IMR-90 (cell line): ENCODE data around the gene ZPBP2. TPM values are rescaled to one million over a fixed set of nuclear protein-coding genes. Genes with fewer than 3 reads are reported as not detected.

Experiments used
- ATAC-seq: fragments of 200-7000 bp; cut with Tn5 transposase; 2 replicates; pipeline ENCODE4 v1.9.1; 2020; ENCODE audit warnings: low read depth, mild to moderate bottlenecking, moderate library complexity
- BruUV-seq: library from RNA; stranded (reverse); fragments of 400-500 nt; replicated peaks from 2 replicates; lab custom pipeline; 2021; lab: Mats Ljungman, UMichigan
- CTCF ChIA-PET: fragments of 300-600 bp; formaldehyde crosslinking; extraction: SDS; loops from one replicate; lab custom pipeline; 2021; ENCODE audit warnings: antibody characterized with exemption; lab: Yijun Ruan, JAX
- POLR2A ChIA-PET: fragments of 300-600 bp; sonication (Branson Sonifier 250); formaldehyde crosslinking; loops from one replicate; lab custom pipeline; 2022; ENCODE audit warnings: antibody characterized with exemption; ENCODE audit not compliant: unreplicated experiment; lab: Charles Lee
- DNase-seq: peaks from one replicate; pipeline ENCODE4 v3.0.0; 2013
- H2AFZ ChIP-seq: replicated peaks from 2 replicates; pipeline ENCODE3; 2013; ENCODE audit warnings: low read length, mild to moderate bottlenecking; ENCODE audit not compliant: poor library complexity
- H2AK5ac ChIP-seq: 2 replicates; pipeline ENCODE4 v1.6.1; 2013; ENCODE audit warnings: low read depth, low read length, inconsistent platforms
- H2AK9ac ChIP-seq: replicated peaks from 2 replicates; pipeline ENCODE3; 2013; ENCODE audit warnings: mild to moderate bottlenecking, low read depth, low read length, moderate library complexity; ENCODE audit not compliant: poor library complexity
- H2BK120ac ChIP-seq: 2 replicates; pipeline ENCODE4 v1.6.1; 2013; ENCODE audit warnings: low read depth, low read length, inconsistent platforms
- H2BK15ac ChIP-seq: 3 replicates; pipeline ENCODE4 v1.6.1; 2013; ENCODE audit warnings: low read depth, low read length, inconsistent platforms
- H2BK20ac ChIP-seq: 2 replicates; pipeline ENCODE4 v1.6.1; 2013; ENCODE audit warnings: low read depth, mild to moderate bottlenecking, inconsistent platforms, low read length, moderate library complexity
- H2BK5ac ChIP-seq: 2 replicates; pipeline ENCODE4 v1.6.1; 2013; ENCODE audit warnings: mild to moderate bottlenecking, low read depth, low read length, inconsistent platforms; ENCODE audit not compliant: poor library complexity, severe bottlenecking
- H3K14ac ChIP-seq: replicated peaks from 2 replicates; pipeline ENCODE4 v1.6.1; 2013; ENCODE audit warnings: low read depth, low read length, inconsistent platforms
- H3K18ac ChIP-seq: 2 replicates; pipeline ENCODE4 v1.6.1; 2013; ENCODE audit warnings: low read depth, low read length, control low read depth
- H3K23ac ChIP-seq: 2 replicates; pipeline ENCODE4 v1.6.1; 2013; ENCODE audit warnings: low read depth, low read length, inconsistent platforms
- H3K27ac ChIP-seq: 2 replicates; pipeline ENCODE4 v1.5.1; 2013; ENCODE audit warnings: mild to moderate bottlenecking, control low read depth, low read length; ENCODE audit not compliant: insufficient read depth
- H3K27me3 ChIP-seq: 2 replicates; pipeline ENCODE4 v1.6.1; 2013; ENCODE audit warnings: low read length; ENCODE audit not compliant: control insufficient read depth, insufficient read depth
- H3K36me3 ChIP-seq: 2 replicates; pipeline ENCODE4 v1.6.1; 2013; ENCODE audit warnings: low read length, mixed read lengths; ENCODE audit not compliant: control insufficient read depth, insufficient read depth
- H3K4ac ChIP-seq: 2 replicates; pipeline ENCODE4 v1.6.1; 2013; ENCODE audit warnings: low read depth, low read length, inconsistent platforms
- H3K4me1 ChIP-seq: 2 replicates; pipeline ENCODE4 v1.6.1; 2013; ENCODE audit warnings: low read length, mixed read lengths; ENCODE audit not compliant: control insufficient read depth, insufficient read depth
- H3K4me2 ChIP-seq: 2 replicates; pipeline ENCODE4 v1.6.1; 2013; ENCODE audit warnings: low read depth, mild to moderate bottlenecking, control low read depth, low read length, moderate library complexity
- H3K4me3 ChIP-seq: 2 replicates; pipeline ENCODE4 v1.5.1; 2013; ENCODE audit warnings: low read depth, mild to moderate bottlenecking, control low read depth, low read length, moderate library complexity; ENCODE audit not compliant: insufficient read depth
- H3K56ac ChIP-seq: 2 replicates; pipeline ENCODE4 v1.6.1; 2013; ENCODE audit warnings: low read length, inconsistent platforms; ENCODE audit not compliant: insufficient read depth; ENCODE audit errors: extremely low read depth
- H3K79me1 ChIP-seq, 2 experiments: 2 replicates each; pipeline ENCODE4 v1.6.1; 2013; ENCODE audit warnings: low read length in 2 of 2, inconsistent platforms in 1 of 2, low read depth in 1 of 2
- H3K9ac ChIP-seq: 2 replicates; pipeline ENCODE4 v1.6.1; 2013; ENCODE audit warnings: low read depth, low read length, control low read depth
- H3K9me1 ChIP-seq: 2 replicates; pipeline ENCODE4 v1.6.1; 2013; ENCODE audit warnings: low read length, inconsistent platforms; ENCODE audit not compliant: insufficient read depth
- H3K9me3 ChIP-seq: 2 replicates; pipeline ENCODE4 v1.6.1; 2013; ENCODE audit warnings: low read length; ENCODE audit not compliant: control insufficient read depth, insufficient read depth
- H4K20me1 ChIP-seq: 2 replicates; pipeline ENCODE4 v1.6.1; 2013; ENCODE audit warnings: low read length, inconsistent platforms; ENCODE audit not compliant: insufficient read depth
- H4K5ac ChIP-seq: 2 replicates; pipeline ENCODE4 v1.6.1; 2013; ENCODE audit warnings: mild to moderate bottlenecking, low read depth, low read length, control low read depth
- H4K8ac ChIP-seq, 2 experiments: 2 replicates each; pipeline ENCODE4 v1.6.1; 2013; ENCODE audit warnings: low read depth in 2 of 2, low read length in 2 of 2, control low read depth in 1 of 2, inconsistent platforms in 1 of 2
- H4K91ac ChIP-seq: 2 replicates; pipeline ENCODE4 v1.6.1; 2013; ENCODE audit warnings: low read depth, low read length, inconsistent platforms; ENCODE audit not compliant: insufficient read depth
- BHLHE40 ChIP-seq: fragments of 150-350 bp; IDR thresholded peaks from 2 replicates; pipeline ENCODE4 v1.6.1; 2016; ENCODE audit warnings: mild to moderate bottlenecking, low read depth, low read length
- CEBPB ChIP-seq: IDR thresholded peaks from 2 replicates; pipeline ENCODE4 v1.6.1; 2012; ENCODE audit warnings: low read depth, low read length, improper control_type of control experiment
- CHD1 ChIP-seq: IDR thresholded peaks from 2 replicates; pipeline ENCODE4 v1.6.1; 2012; ENCODE audit warnings: low read depth, low read length, improper control_type of control experiment
- FOS ChIP-seq: fragments of 150-350 bp; IDR thresholded peaks from 2 replicates; pipeline ENCODE4 v1.6.1; 2016; ENCODE audit warnings: low read depth, low read length
- MAFK ChIP-seq: IDR thresholded peaks from 2 replicates; pipeline ENCODE4 v1.6.1; 2012; ENCODE audit warnings: low read depth, low read length, improper control_type of control experiment
- MAZ ChIP-seq: IDR thresholded peaks from 2 replicates; pipeline ENCODE4 v1.6.1; 2012; ENCODE audit warnings: low read depth, mild to moderate bottlenecking, low read length, improper control_type of control experiment, moderate library complexity, borderline replicate concordance
- MXI1 ChIP-seq: IDR thresholded peaks from 2 replicates; pipeline ENCODE4 v1.6.1; 2012; ENCODE audit warnings: low read depth, mild to moderate bottlenecking, low read length, moderate library complexity, borderline replicate concordance
- POLR2A ChIP-seq: IDR thresholded peaks from 2 replicates; pipeline ENCODE4 v1.6.1; 2012; ENCODE audit warnings: mild to moderate bottlenecking, low read depth, low read length
- RAD21 ChIP-seq: IDR thresholded peaks from 2 replicates; pipeline ENCODE4 v1.6.1; 2012; ENCODE audit warnings: low read length, improper control_type of control experiment
- RCOR1 ChIP-seq: IDR thresholded peaks from 2 replicates; pipeline ENCODE4 v1.6.1; 2012; ENCODE audit warnings: mild to moderate bottlenecking, low read length, improper control_type of control experiment; ENCODE audit not compliant: insufficient replicate concordance
- RFX5 ChIP-seq: IDR thresholded peaks from 2 replicates; pipeline ENCODE4 v1.8.0; 2012; ENCODE audit warnings: low read depth, mild to moderate bottlenecking, low read length, moderate library complexity
- SMC3 ChIP-seq: fragments of 150-350 bp; IDR thresholded peaks from 2 replicates; pipeline ENCODE4 v1.6.1; 2016; ENCODE audit warnings: low read depth, mild to moderate bottlenecking, antibody characterized with exemption, low read length, moderate library complexity
- WGBS, 2 experiments: methylation state at CpG; one replicate each; pipeline versions ENCODE4 v1.1.5 to v1.1.7; 2013; ENCODE audit warnings: missing lambda C conversion rate in 2 of 2; ENCODE audit not compliant: insufficient read length in 1 of 2; ENCODE audit errors: extremely low coverage in 2 of 2; 5-methylcytosine and 5-hydroxymethylcytosine counted together
- dilution Hi-C: fragments of 300-500 bp; cut with HindIII; formaldehyde crosslinking; loops from one replicate; pipeline ENCODE4 v1.14.3; 2018; ENCODE audit warnings: low sequenced_read_pairs; ENCODE audit not compliant: unreplicated experiment
- in situ Hi-C: fragments of 300-500 bp; cut with MboI; formaldehyde crosslinking; loops from 3 replicates; pipeline ENCODE4 v1.14.3; 2019; ENCODE audit warnings: low sequenced_read_pairs, inconsistent platforms, mixed read lengths
- intact Hi-C: fragments of 100-400 bp; cut with micrococcal nuclease; formaldehyde crosslinking; loops from 2 replicates; pipeline ENCODE4 v1.10.0; 2022
- polyA plus RNA-seq, 3 experiments: library from polyadenylated mRNA; depleted of rRNA; stranded (reverse); fragments of >200 nt; gene quantifications; 2 replicates each; pipeline ENCODE4 v1.2.3, GENCODE V29; 2012; ENCODE audit warnings: low replicate concordance in 1 of 3
- total RNA-seq: library from RNA; depleted of rRNA; stranded (reverse); fragments of >200 nt; gene quantifications from 2 replicates; pipeline ENCODE4 v1.2.3, GENCODE V29; 2012

Gene ZPBP2
- total and polyA plus RNA-seq, 2 of the 4 experiments (the other 2 are of a cell fraction), result not detected

DNA sequence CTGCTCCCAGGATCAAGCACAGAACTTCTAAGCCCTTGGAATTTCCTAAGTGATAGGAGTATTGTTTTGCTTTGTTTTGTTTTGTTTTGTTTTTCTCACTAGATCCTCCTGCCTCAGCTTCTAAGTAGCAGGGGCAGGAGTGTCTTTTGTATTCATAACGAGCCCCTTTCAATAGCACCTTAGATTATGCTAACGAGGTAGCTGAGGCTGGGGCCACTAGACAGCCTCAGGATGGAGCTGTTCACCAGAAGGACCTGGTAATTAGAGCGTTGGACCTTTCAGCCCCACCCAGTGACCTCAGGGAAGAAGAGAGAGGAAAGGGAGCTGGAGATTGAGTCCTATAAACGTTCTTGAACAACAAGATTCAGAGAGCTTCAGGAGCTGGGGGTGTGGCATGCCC lies 47.5 kb upstream of the ZPBP2 start:
- no peak for TF ChIP-seq MAZ
- no peak for TF ChIP-seq MXI1
- no peak for TF ChIP-seq CHD1
- TF ChIP-seq FOS, result no peak
- no peak for TF ChIP-seq RAD21
- no peak for TF ChIP-seq BHLHE40
- TF ChIP-seq RFX5, result no peak
- TF ChIP-seq POLR2A, result no peak
- TF ChIP-seq SMC3, result no peak
- no peak for TF ChIP-seq MAFK
- no peak for TF ChIP-seq CEBPB
- TF ChIP-seq RCOR1, result no peak
- WGBS, 2 experiments, result 20% methylated on average over 1 of the region's 4 CpGs; no CpG with 5 or more reads in 1 of the 2 experiments
- H2BK5ac ChIP-seq, result no peak overlapping the region

More for the DNA sequence above, 47.5 kb upstream of the ZPBP2 start:
- Histone ChIP-seq H3K9me3 (peaks cover 7% of the 10 kb centered on the region), H3K27me3 (peaks cover 14% of the 10 kb centered on the region), H2BK120ac (no peak overlapping the region), H4K5ac (no peak overlapping the region), H3K18ac (no peak overlapping the region), H4K8ac (no peak overlapping the region), H3K36me3 (no peaks in the 10 kb centered on the region), H4K91ac (no peak overlapping the region), H2AFZ (no peak overlapping the region), H3K4me1 (no peaks in the 10 kb centered on the region), H4K20me1 (no peaks in the 10 kb centered on the region), H3K9me1 (no peaks in the 10 kb centered on the region), H2AK9ac (no peak overlapping the region), H2BK15ac (no peak overlapping the region), H3K4me3 (no peak overlapping the region), H3K14ac (no peak overlapping the region), H3K56ac (no peak overlapping the region), H3K4ac (no peak overlapping the region), H3K79me1 (no peaks in the 10 kb centered on the region), H2AK5ac (no peak overlapping the region), H3K4me2 (no peak overlapping the region), H3K9ac (no peak overlapping the region), H3K27ac (no peak overlapping the region), H3K23ac (no peak overlapping the region), H2BK20ac (no peak overlapping the region)
- no peak for ATAC-seq
- no peak for DNase-seq
- in situ Hi-C loops (no loop called here), dilution Hi-C loops (no loop called here), intact Hi-C loops (loop anchor here (5.0 kb wide), 1 partner anchor 38 kb away; no protein-coding TSS in a partner anchor)
- CTCF ChIA-PET, result no interaction called here
- BruUV-seq, result no TSS peak
- POLR2A ChIA-PET, result no interaction called here
